Thoracic aorta (tissue), 2 donors: ENCODE data around the gene SPATS1. TPM values are rescaled to one million over a fixed set of nuclear protein-coding genes. Genes with fewer than 3 reads are reported as not detected.

Source experiments
- ATAC-seq: fragments of 150-250 bp; one replicate; pipeline ENCODE4 v1.8.0; 2017; ENCODE audit warnings: low read depth; ENCODE audit not compliant: insufficient number of reproducible peaks, low FRiP score
- DNase-seq: peaks from one replicate; pipeline ENCODE4 v3.0.0-alpha.2; 2020; ENCODE audit warnings: low spot score
- H3K27ac ChIP-seq, 2 donors: fragments of 200-600 bp; sonication (generic); 1 replicate in 1 of 2; 2 replicates in 1 of 2; pipeline ENCODE4 v1.5.1; 2016; ENCODE audit warnings: mild to moderate bottlenecking in 2 of 2, moderate library complexity in 2 of 2
- H3K27me3 ChIP-seq: fragments of 200-600 bp; sonication (generic); replicated peaks from 2 replicates; pipeline ENCODE4 v1.6.0; 2016; ENCODE audit warnings: mild to moderate bottlenecking; ENCODE audit not compliant: insufficient read depth
- H3K36me3 ChIP-seq: fragments of 200-600 bp; sonication (generic); one replicate; pipeline ENCODE4 v1.5.1; 2016
- H3K4me1 ChIP-seq, 2 donors: fragments of 200-600 bp; sonication (generic); 1 replicate in 1 of 2; 2 replicates in 1 of 2; pipeline versions ENCODE4 v1.5.1 to v1.6.0; 2016; ENCODE audit warnings: low read depth in 2 of 2, mild to moderate bottlenecking in 1 of 2; ENCODE audit not compliant: control insufficient read depth in 1 of 2
- H3K4me3 ChIP-seq: fragments of 200-600 bp; sonication (generic); 2 replicates; pipeline ENCODE4 v1.5.1; 2016; ENCODE audit warnings: mild to moderate bottlenecking
- H3K9me3 ChIP-seq: fragments of 200-600 bp; sonication (generic); 2 replicates; pipeline ENCODE4 v1.5.1; 2016
- CTCF ChIP-seq: fragments of 200-600 bp; sonication (generic); IDR thresholded peaks from one replicate; pipeline ENCODE4 v1.5.1; 2019; ENCODE audit warnings: antibody characterized with exemption
- total RNA-seq, 2 donors: library from RNA; depleted of rRNA; stranded (reverse); fragments of >200 nt; gene quantifications; one replicate each; pipeline versions ENCODE4 v1.1.0 to v1.2.3, GENCODE V29; 2016

The SPATS1 gene
- total RNA-seq, 2 donors from 2014 or later, result not detected

- Histone ChIP-seq H3K36me3 (peaks cover 8% of the 10 kb centered on the region), H3K4me3 (peak within 1 kb of the TSS; percentile 95), H3K27me3 (no peaks in the 10 kb centered on the region), H3K9me3 (no peaks in the 10 kb centered on the region), H3K4me1 (peaks cover 16 to 29% of the 10 kb centered on the region in 2 donors), H3K27ac (peak within 1 kb of the TSS; percentile 96 to 97)
- TF ChIP-seq CTCF, result no peak
- ATAC-seq, result peak; percentile 98
- peak; percentile 86 for DNase-seq
These were observed 45.1 kb downstream of the SPATS1 start, which contains the start of gene CDC5L for GRCh38 chr6:44387346-44388134. TSS of gene CDC5L (plus strand) at chr6:44387706. CDS start at chr6:44387824, 118 bp downstream.

DNA sequence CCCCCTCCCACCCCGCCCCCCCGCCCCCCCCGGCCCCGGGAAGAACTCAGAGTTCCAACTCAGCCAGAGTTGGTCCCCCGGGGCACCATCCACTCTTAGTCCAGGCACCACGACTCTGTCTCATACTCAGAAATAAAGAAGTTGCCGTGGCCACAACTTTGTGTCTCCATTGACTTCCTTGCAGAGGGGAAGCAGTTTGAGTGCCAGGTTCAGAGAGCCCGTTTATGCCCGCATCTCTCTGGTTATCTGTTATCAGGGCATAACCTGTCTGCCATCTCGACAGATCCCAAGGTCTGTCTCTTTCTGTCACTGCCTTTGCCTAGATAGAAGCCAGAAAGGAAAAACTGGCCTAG lies 45.7 kb downstream of the SPATS1 start:
- Histone ChIP-seq H3K36me3 (peaks cover 8% of the 10 kb centered on the region), H3K27me3 (no peaks in the 10 kb centered on the region), H3K4me3 (peak overlapping the region; percentile 95), H3K27ac (peak overlapping the region; percentile 51 to 97), H3K4me1 (peaks cover 16 to 29% of the 10 kb centered on the region in 2 donors), H3K9me3 (no peaks in the 10 kb centered on the region)
- DNase-seq, result no peak
- no peak for TF ChIP-seq CTCF
- no peak for ATAC-seq

DNA sequence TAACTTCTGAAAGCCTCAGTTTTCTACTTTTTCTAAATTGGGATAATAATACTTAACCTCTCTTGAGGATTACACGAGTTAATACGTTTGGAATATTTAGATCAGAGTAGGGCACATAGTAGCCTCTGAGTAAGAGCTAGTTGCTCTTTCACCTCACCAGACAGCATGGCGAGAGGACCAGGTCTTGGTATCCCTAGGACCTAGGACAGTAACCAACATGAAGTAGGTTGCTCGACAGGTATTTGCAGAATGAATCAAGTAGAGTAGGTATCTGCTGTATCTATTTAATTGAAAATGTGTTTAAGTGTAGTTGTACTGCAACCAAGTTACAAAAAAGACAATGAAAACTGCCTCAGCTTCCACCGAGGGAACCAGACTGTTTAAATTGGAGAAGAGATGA lies 46.4 kb downstream of the SPATS1 start:
- no peaks in the 10 kb centered on the region for H3K27me3 ChIP-seq
- H3K27ac ChIP-seq, result no peak overlapping the region
- H3K4me3 ChIP-seq, result peak overlapping the region; percentile 95
- TF ChIP-seq CTCF, result no peak
- peaks cover 15% of the 10 kb centered on the region for H3K36me3 ChIP-seq
- no peak for DNase-seq
- peaks cover 16 to 29% of the 10 kb centered on the region in 2 donors for H3K4me1 ChIP-seq
- ATAC-seq, result no peak
- no peaks in the 10 kb centered on the region for H3K9me3 ChIP-seq

DNA sequence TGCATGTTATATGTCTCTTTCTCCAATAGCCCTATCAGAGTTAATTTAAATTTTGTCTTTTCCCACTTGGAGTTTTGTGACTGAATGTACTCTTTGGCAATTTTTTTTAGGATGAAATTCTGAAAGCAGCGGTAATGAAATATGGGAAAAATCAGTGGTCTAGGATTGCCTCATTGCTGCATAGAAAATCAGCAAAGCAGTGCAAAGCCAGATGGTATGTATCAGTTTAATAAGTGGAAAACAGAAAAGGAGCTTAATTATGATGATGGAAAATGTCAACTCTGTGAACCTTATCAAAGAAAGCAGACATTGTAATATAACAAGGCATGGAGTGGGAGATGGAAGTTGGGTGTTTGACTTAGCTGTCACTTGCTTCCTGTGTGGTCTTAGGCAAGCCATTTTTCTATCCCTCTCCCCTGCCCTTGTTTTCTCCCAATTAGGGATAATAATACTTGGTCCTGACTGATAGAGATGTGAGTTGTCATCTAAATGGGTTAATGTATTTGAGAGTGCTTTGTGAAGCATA lies 47.8 kb downstream of the SPATS1 start:
- H3K4me3 ChIP-seq, result no peak overlapping the region
- TF ChIP-seq CTCF, result no peak
- H3K9me3 ChIP-seq, result no peaks in the 10 kb centered on the region
- peaks cover 26% of the 10 kb centered on the region for H3K36me3 ChIP-seq
- H3K27ac ChIP-seq, result no peak overlapping the region
- peaks cover 16 to 29% of the 10 kb centered on the region in 2 donors for H3K4me1 ChIP-seq
- ATAC-seq (no peak), DNase-seq (no peak)
- no peaks in the 10 kb centered on the region for H3K27me3 ChIP-seq

Other genes starting within 250 kb of the SPATS1 start
- gene MRPL14, start 215.2 kb upstream of the SPATS1 start, total RNA-seq, result 10 to 100 TPM; 31.0 to 32.4 TPM
- gene TMEM63B, start 215.1 kb upstream of the SPATS1 start, total RNA-seq, result 10 to 100 TPM; 21.9 to 43.4 TPM
- gene CAPN11, start 183.8 kb upstream of the SPATS1 start, total RNA-seq, result not detected
- gene MYMX, start 125.7 kb upstream of the SPATS1 start, total RNA-seq, result not detected
- gene SLC29A1, start 119.1 kb upstream of the SPATS1 start, total RNA-seq, result 100 to 1,000 TPM; 132 to 172 TPM
- gene HSP90AB1, start 95.5 kb upstream of the SPATS1 start, total RNA-seq, result 100 to 1,000 TPM; 405 to 695 TPM
- 10 to 100 TPM; 19.9 to 33.3 TPM for gene SLC35B2, start 85.1 kb upstream of the SPATS1 start, total RNA-seq
- gene NFKBIE, start 77.1 kb upstream of the SPATS1 start, total RNA-seq, result 10 to 100 TPM in 1 of 2 donors, 1 to 10 TPM in 1; 5.5 to 10.6 TPM
- not detected for gene TMEM151B, start 72.2 kb upstream of the SPATS1 start, total RNA-seq
- gene AARS2, start 29.3 kb upstream of the SPATS1 start, total RNA-seq, result 1 to 10 TPM; 6.0 to 8.8 TPM
- 10 to 100 TPM; 19.6 to 21.7 TPM for gene CDC5L, start 45.1 kb downstream of the SPATS1 start, total RNA-seq